Prostate gland (tissue), 2 donors: ENCODE data around the gene KCNH6. TPM values are rescaled to one million over a fixed set of nuclear protein-coding genes. Genes with fewer than 3 reads are reported as not detected.

Source experiments
- DNase-seq: peaks from one replicate; pipeline ENCODE4 v3.0.0-alpha.2; 2019; ENCODE audit warnings: low spot score
- H3K27ac ChIP-seq, 2 donors: fragments of 200-600 bp; sonication (generic); 2 replicates each; pipeline ENCODE4 v1.5.1; 2017 to 2019
- H3K27me3 ChIP-seq: fragments of 200-600 bp; sonication (generic); replicated peaks from 2 replicates; pipeline ENCODE4 v1.5.1; 2019; ENCODE audit not compliant: insufficient read depth
- H3K36me3 ChIP-seq, 2 donors: fragments of 200-600 bp; sonication (generic); 1 replicate in 1 of 2; 2 replicates in 1 of 2; pipeline versions ENCODE4 v1.5.1 to v1.8.1; 2017 to 2019
- H3K4me1 ChIP-seq: fragments of 200-600 bp; sonication (generic); replicated peaks from 2 replicates; pipeline ENCODE4 v1.5.1; 2019
- H3K4me3 ChIP-seq, 2 donors: fragments of 200-600 bp; sonication (generic); 2 replicates each; pipeline ENCODE4 v1.5.1; 2017 to 2019
- H3K9me3 ChIP-seq: fragments of 200-600 bp; sonication (generic); 2 replicates; pipeline ENCODE4 v1.5.1; 2017
- POLR2A ChIP-seq: fragments of 450-650 bp; IDR thresholded peaks from one replicate; pipeline ENCODE4 v1.6.1; 2016; ENCODE audit warnings: antibody characterized with exemption, mild to moderate bottlenecking
- POLR2AphosphoS5 ChIP-seq: sonication (generic); formaldehyde crosslinking; IDR thresholded peaks from one replicate; pipeline ENCODE4 v1.6.1; 2017; ENCODE audit warnings: antibody characterized with exemption
- WGBS: methylation state at CpG from one replicate; pipeline ENCODE4 v1.1.5; 2018; 5-methylcytosine and 5-hydroxymethylcytosine counted together
- intact Hi-C: fragments of 100-400 bp; cut with DNase I; formaldehyde crosslinking; loops from one replicate; pipeline ENCODE4 v1.14.2; 2022
- total RNA-seq, 2 donors: library from RNA; depleted of rRNA; stranded (reverse); fragments of >200 nt; gene quantifications; one replicate each; pipeline ENCODE4 v1.1.0, GENCODE V29; 2016
- TF ChIP-seq, protein P1 (sequence below), 4 experiments: fragments of 200-600 bp in 2 of 4; fragments of 450-650 bp in 2 of 4; sonication (generic) in 2 of 4; IDR thresholded peaks; 1 replicate in 3 of 4; 2 replicates in 1 of 4; pipeline ENCODE4 v1.5.1; 2016 to 2019; ENCODE audit warnings: antibody characterized with exemption in 4 of 4, mild to moderate bottlenecking in 2 of 4, moderate library complexity in 2 of 4

The KCNH6 gene
- total RNA-seq, 2 donors from 2014 or later = 8.1 to 22.4 TPM

GRCh38 chr17:63519116-63519881, 3.9 kb upstream of the KCNH6 start:
- no peak for TF ChIP-seq POLR2AphosphoS5
- no peak for TF ChIP-seq POLR2A
- TF ChIP-seq, protein P1, sequence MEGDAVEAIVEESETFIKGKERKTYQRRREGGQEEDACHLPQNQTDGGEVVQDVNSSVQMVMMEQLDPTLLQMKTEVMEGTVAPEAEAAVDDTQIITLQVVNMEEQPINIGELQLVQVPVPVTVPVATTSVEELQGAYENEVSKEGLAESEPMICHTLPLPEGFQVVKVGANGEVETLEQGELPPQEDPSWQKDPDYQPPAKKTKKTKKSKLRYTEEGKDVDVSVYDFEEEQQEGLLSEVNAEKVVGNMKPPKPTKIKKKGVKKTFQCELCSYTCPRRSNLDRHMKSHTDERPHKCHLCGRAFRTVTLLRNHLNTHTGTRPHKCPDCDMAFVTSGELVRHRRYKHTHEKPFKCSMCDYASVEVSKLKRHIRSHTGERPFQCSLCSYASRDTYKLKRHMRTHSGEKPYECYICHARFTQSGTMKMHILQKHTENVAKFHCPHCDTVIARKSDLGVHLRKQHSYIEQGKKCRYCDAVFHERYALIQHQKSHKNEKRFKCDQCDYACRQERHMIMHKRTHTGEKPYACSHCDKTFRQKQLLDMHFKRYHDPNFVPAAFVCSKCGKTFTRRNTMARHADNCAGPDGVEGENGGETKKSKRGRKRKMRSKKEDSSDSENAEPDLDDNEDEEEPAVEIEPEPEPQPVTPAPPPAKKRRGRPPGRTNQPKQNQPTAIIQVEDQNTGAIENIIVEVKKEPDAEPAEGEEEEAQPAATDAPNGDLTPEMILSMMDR (IDR thresholded peaks at IDR 0.05) = no peak
- intact Hi-C loops = no loop called here
- Histone ChIP-seq H3K27me3 (no peaks in the 10 kb centered on the region), H3K4me3 (no peak overlapping the region), H3K27ac (peak overlapping the region; percentile 62 to 76), H3K9me3 (no peaks in the 10 kb centered on the region), H3K36me3 (no peaks in the 10 kb centered on the region), H3K4me1 (no peaks in the 10 kb centered on the region)
- WGBS = 100% methylated on average over 1 of the region's 1 CpG
- DNase-seq = no peak

DNA sequence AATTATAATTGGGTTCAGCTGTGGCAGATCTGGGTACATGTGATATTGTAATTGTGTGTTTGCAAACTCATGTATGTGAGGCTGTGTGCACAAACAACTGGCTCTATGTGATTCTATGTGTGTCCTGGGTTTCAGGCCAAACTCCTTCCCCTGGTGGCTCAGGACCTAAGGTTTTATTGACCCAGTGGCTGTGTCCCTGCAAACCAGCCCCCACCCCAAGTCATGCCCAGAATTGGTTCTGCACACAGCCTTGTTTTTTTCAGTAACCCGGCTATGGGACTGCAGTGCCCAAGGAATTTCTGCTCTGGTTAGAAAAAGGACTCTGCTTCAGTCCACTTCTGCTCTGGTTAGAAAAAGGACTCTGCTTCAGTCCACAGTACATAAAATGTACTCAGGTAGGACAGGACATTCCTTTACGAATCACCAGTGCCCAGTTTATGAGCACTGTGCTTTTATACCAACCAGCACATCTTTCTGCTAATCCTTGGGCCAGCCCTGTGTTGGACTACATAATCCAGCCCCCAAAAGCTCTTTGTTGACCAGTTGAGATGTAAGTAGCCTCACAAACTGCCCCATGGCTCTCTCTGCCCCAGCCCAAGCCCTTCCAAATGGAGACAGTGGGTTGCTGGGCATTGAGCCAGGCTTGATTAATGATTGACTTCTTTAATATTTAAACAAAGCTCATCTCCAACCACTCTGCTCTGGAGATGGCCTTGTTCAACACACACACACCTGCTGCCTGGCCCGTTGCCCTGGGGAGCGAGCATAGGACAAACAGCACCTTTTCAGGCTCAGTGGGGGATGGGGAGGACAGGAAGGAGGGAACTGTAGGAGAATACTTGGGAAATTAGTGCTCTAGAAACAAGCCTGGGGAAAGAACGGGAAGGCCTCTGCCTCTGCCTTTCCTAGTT, 2.9 kb upstream of the KCNH6 start:
- peak; percentile 58 for DNase-seq
- Histone ChIP-seq H3K9me3 (no peaks in the 10 kb centered on the region), H3K27me3 (no peaks in the 10 kb centered on the region), H3K27ac (peak overlapping the region; percentile 62 to 76), H3K4me1 (no peaks in the 10 kb centered on the region), H3K36me3 (no peaks in the 10 kb centered on the region), H3K4me3 (no peak overlapping the region)
- WGBS = 42% methylated on average over 5 of the region's 5 CpGs
- TF ChIP-seq POLR2AphosphoS5 = peak; percentile 55
- no peak for TF ChIP-seq POLR2A
- intact Hi-C loops = no loop called here

DNA sequence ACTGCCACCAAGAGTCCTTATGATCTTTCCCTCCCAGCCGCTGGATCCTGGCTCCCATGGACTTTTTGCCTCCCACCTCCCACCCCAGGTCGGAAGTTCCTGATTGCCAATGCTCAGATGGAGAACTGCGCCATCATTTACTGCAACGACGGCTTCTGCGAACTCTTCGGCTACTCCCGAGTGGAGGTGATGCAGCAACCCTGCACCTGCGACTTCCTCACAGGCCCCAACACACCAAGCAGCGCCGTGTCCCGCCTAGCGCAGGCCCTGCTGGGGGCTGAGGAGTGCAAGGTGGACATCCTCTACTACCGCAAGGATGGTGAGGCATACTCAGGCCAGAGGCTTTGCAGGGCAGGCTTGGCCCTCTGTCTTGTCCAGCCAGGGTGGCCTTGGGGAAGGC, 893 bp downstream of the KCNH6 start:
- H3K36me3 ChIP-seq = no peaks in the 10 kb centered on the region
- no peaks in the 10 kb centered on the region for H3K9me3 ChIP-seq
- no peaks in the 10 kb centered on the region for H3K27me3 ChIP-seq
- no peak overlapping the region for H3K27ac ChIP-seq
- H3K4me1 ChIP-seq = no peaks in the 10 kb centered on the region
- H3K4me3 ChIP-seq = peak overlapping the region in 1 of 2 donors; percentile 42
- DNase-seq = no peak
- intact Hi-C loops = no loop called here
- 91% methylated on average over 14 of the region's 14 CpGs for WGBS
- TF ChIP-seq, protein P1 (IDR thresholded peaks at IDR 0.05) = no peak
- TF ChIP-seq POLR2A (no peak), POLR2AphosphoS5 (no peak)

DNA sequence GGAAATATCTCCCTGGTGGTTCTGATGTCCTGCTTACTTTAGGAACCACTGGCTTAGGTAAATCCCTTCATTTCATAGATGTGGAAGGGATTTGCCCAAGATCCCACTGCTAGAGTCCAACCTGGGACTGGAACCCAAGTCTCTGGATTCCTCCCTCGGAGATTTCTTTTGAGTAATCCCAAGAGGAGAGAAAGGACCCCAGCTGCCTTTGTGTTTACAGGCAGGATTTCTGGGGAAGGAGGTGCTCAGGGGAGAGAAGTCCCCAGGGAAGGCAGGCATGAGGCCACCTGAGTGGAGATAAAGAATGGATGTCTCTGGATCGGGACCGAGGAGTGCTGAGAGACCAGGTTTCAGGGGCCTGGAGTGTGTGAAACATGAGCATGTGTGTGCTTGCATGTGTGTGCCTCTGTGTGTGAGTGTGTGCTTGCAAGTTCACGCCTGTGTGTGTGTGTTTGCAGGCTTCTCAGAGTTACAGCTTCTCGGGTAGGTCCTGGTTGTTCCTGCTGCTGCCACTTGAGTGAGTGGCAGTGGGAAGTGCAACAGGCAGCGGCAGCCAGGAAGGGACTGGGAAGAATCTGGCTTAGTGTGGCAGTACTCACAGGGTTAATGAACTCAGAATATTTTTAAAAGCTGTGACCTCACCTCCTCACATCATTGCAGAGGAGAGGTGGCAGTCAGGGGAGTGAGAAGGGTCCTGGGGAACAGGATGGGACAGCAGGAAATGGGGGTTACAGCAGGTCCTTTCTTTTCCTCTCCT, 2.2 kb downstream of the KCNH6 start:
- no peaks in the 10 kb centered on the region for H3K9me3 ChIP-seq
- TF ChIP-seq POLR2A = no peak
- intact Hi-C loops = no loop called here
- H3K4me3 ChIP-seq = no peak overlapping the region
- no peak overlapping the region for H3K27ac ChIP-seq
- H3K36me3 ChIP-seq = no peaks in the 10 kb centered on the region
- no peak for DNase-seq
- no peaks in the 10 kb centered on the region for H3K4me1 ChIP-seq
- H3K27me3 ChIP-seq = no peaks in the 10 kb centered on the region
- 54% methylated on average over 6 of the region's 6 CpGs for WGBS

GRCh38 chr17:63526861-63527260, 3.7 kb downstream of the KCNH6 start:
- H3K27ac ChIP-seq = no peak overlapping the region
- no peaks in the 10 kb centered on the region for H3K4me1 ChIP-seq
- DNase-seq = no peak
- intact Hi-C loops = no loop called here
- H3K9me3 ChIP-seq = no peaks in the 10 kb centered on the region
- WGBS = 75% methylated on average over 5 of the region's 5 CpGs
- TF ChIP-seq, protein P1 (IDR thresholded peaks at IDR 0.05) = no peak
- TF ChIP-seq POLR2A (no peak), POLR2AphosphoS5 (no peak)
- H3K27me3 ChIP-seq = no peaks in the 10 kb centered on the region
- H3K36me3 ChIP-seq = no peaks in the 10 kb centered on the region
- H3K4me3 ChIP-seq = no peak overlapping the region
